Astrocyte (in vitro differentiated cells and primary cell): ENCODE results near the gene DOCK1.

Experiments
- CTCF ChIP-seq: IDR thresholded peaks from 2 replicates; pipeline ENCODE4 v1.5.1; 2011; ENCODE audit warnings: low read depth, mild to moderate bottlenecking, inconsistent platforms, low read length, moderate library complexity; ENCODE audit not compliant: insufficient read depth
- EZH2 ChIP-seq: IDR thresholded peaks from 2 replicates; pipeline ENCODE4 v1.6.1; 2012; ENCODE audit warnings: mild to moderate bottlenecking, low read length, inconsistent platforms; ENCODE audit not compliant: insufficient read depth

- no peak for TF ChIP-seq CTCF
- TF ChIP-seq EZH2: no peak
These were observed 465.4 kb downstream of the DOCK1 start for GRCh38 chr10:127370601-127371000.
